ENCODE data around the gene C19orf81. TPM values are rescaled to one million over a fixed set of nuclear protein-coding genes. Genes with fewer than 3 reads are reported as not detected.

C19orf81 gene
- polyA plus RNA-seq, 3 donors = not detected

GRCh38 chr19:50679177-50680125 lies 30.2 kb downstream of the C19orf81 start:
- peaks cover 11% of the 10 kb centered on the region for H3K4me1 Mint-ChIP-seq
- no peak overlapping the region for H3K9ac ChIP-seq (ENCODE audit: insufficient read depth, low read length, poor library complexity, severe bottlenecking)
- intact Hi-C loops (cut with micrococcal nuclease) = no loop called here
- 14% methylated on average over 22 of the region's 23 CpGs for WGBS (ENCODE audit: insufficient coverage)
- H3K27ac Mint-ChIP-seq = peak overlapping the region in 4 of 7 donors; percentile 15 to 50 (median 40)
- H3K27ac ChIP-seq (ENCODE audit: low read depth in 1 of 2, low read length in 2 of 2) = no peak overlapping the region
- H4K20me1 ChIP-seq (ENCODE audit: insufficient read depth, low read length) = no peaks in the 10 kb centered on the region
- TF ChIP-seq, protein P1, sequence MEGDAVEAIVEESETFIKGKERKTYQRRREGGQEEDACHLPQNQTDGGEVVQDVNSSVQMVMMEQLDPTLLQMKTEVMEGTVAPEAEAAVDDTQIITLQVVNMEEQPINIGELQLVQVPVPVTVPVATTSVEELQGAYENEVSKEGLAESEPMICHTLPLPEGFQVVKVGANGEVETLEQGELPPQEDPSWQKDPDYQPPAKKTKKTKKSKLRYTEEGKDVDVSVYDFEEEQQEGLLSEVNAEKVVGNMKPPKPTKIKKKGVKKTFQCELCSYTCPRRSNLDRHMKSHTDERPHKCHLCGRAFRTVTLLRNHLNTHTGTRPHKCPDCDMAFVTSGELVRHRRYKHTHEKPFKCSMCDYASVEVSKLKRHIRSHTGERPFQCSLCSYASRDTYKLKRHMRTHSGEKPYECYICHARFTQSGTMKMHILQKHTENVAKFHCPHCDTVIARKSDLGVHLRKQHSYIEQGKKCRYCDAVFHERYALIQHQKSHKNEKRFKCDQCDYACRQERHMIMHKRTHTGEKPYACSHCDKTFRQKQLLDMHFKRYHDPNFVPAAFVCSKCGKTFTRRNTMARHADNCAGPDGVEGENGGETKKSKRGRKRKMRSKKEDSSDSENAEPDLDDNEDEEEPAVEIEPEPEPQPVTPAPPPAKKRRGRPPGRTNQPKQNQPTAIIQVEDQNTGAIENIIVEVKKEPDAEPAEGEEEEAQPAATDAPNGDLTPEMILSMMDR (IDR thresholded peaks at IDR 0.05) = no peak
- H3K4me1 ChIP-seq (ENCODE audit: control insufficient read depth in 1 of 2, insufficient read depth in 2 of 2, low read length in 2 of 2) = peaks cover 3 to 7% of the 10 kb centered on the region in 2 donors
- H3K4me3 ChIP-seq (replicated peaks in 1 of 3; ENCODE audit: low read depth in 2 of 3, low read length in 3 of 3) = no peak overlapping the region
- no peak overlapping the region for H3K4me2 ChIP-seq (replicated peaks; ENCODE audit: extremely low read depth, low read length, poor library complexity, severe bottlenecking)
- peak; percentile 76 to 88 (median 77) for DNase-seq
- H3K9me3 ChIP-seq (replicated peaks in 1 of 2; ENCODE audit: control insufficient read depth in 1 of 2, insufficient read depth in 1 of 2, low read length in 2 of 2) = peaks cover 0 to 3% of the 10 kb centered on the region in 2 donors
- H3K4me3 Mint-ChIP-seq = peak overlapping the region in 1 of 2 donors; percentile 40
- peaks cover 34 to 38% (median 36%) of the 10 kb centered on the region in 3 donors for H3K27me3 Mint-ChIP-seq (ENCODE audit: low read depth in 3 of 3)
- no peak overlapping the region for H2AFZ ChIP-seq (ENCODE audit: insufficient read depth, low read depth, low read length, poor library complexity, severe bottlenecking)
- H3K27me3 ChIP-seq (ENCODE audit: control insufficient read depth in 2 of 2, insufficient read depth in 2 of 2, low read length in 2 of 2) = peaks cover 0 to 9% of the 10 kb centered on the region in 2 donors
- peaks cover 0 to 2% of the 10 kb centered on the region in 2 donors for H3K36me3 Mint-ChIP-seq
- no peaks in the 10 kb centered on the region for H3K36me3 ChIP-seq (replicated peaks in 1 of 2; ENCODE audit: control insufficient read depth in 1 of 2, insufficient read depth in 2 of 2, low read length in 2 of 2)
- peaks cover 6 to 21% (median 9%) of the 10 kb centered on the region in 7 donors for H3K9me3 Mint-ChIP-seq
- H3K79me2 ChIP-seq (ENCODE audit: insufficient read depth, low read length) = no peaks in the 10 kb centered on the region

DNA sequence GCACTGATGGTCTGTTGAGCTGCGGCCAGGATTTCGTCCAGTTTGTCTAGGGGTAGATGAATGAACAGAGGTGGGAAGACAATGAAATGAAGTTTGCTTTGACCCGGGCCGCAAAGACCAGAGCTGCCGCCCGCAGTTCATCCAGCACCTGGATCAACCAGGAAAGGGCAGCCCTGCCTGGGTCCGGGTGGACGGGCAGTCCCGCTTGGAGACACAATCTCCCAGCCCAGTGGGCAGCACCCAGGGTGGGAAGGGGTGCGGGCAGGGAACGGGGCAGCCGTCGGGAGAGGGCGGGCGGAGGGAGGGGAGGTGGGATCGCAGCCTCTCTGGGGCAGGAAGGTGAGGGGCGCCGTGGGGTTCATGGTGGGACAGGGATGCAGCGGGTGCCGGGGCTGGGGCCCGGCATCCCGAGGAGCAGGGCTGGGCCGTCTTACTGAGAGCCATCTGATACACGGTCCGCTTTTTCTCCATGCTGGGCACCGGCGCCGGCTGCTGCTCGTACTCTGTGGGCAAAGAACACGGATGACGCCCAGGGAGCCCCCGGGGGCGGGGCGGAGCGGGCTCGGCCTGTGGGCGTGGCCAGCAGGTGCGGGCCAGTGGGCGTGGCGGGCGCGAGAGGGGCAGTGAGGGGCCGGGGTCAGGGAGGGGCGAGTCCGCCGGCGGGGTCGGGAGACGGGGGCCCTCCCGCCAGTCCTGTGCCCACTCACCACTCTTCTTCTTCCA lies 37.2 kb downstream of the C19orf81 start:
- Histone ChIP-seq H3K36me3 (replicated peaks in 1 of 2; ENCODE audit: control insufficient read depth in 1 of 2, insufficient read depth in 2 of 2, low read length in 2 of 2) (no peaks in the 10 kb centered on the region), H3K4me2 (replicated peaks; ENCODE audit: extremely low read depth, low read length, poor library complexity, severe bottlenecking) (no peak overlapping the region), H3K9me3 (replicated peaks in 1 of 2; ENCODE audit: control insufficient read depth in 1 of 2, insufficient read depth in 1 of 2, low read length in 2 of 2) (no peaks in the 10 kb centered on the region), H3K4me3 (replicated peaks in 1 of 3; ENCODE audit: low read depth in 2 of 3, low read length in 3 of 3) (no peak overlapping the region), H3K9ac (ENCODE audit: insufficient read depth, low read length, poor library complexity, severe bottlenecking) (no peak overlapping the region), H3K4me1 (ENCODE audit: control insufficient read depth in 1 of 2, insufficient read depth in 2 of 2, low read length in 2 of 2) (no peaks in the 10 kb centered on the region), H4K20me1 (ENCODE audit: insufficient read depth, low read length) (no peaks in the 10 kb centered on the region), H3K27me3 (ENCODE audit: control insufficient read depth in 2 of 2, insufficient read depth in 2 of 2, low read length in 2 of 2) (peaks cover 2 to 18% of the 10 kb centered on the region in 2 donors), H2AFZ (ENCODE audit: insufficient read depth, low read depth, low read length, poor library complexity, severe bottlenecking) (no peak overlapping the region), H3K79me2 (ENCODE audit: insufficient read depth, low read length) (no peaks in the 10 kb centered on the region), H3K27ac (ENCODE audit: low read depth in 1 of 2, low read length in 2 of 2) (no peak overlapping the region)
- H3K27ac Mint-ChIP-seq = no peak overlapping the region
- H3K36me3 Mint-ChIP-seq = no peaks in the 10 kb centered on the region
- no peak for DNase-seq
- peak overlapping the region in 1 of 2 donors; percentile 57 for H3K4me3 Mint-ChIP-seq
- H3K9me3 Mint-ChIP-seq = peaks cover 0 to 2% (median 0%) of the 10 kb centered on the region in 7 donors
- intact Hi-C loops (cut with micrococcal nuclease) = no loop called here
- TF ChIP-seq, protein P1 (IDR thresholded peaks at IDR 0.05) = no peak
- H3K27me3 Mint-ChIP-seq (ENCODE audit: low read depth in 3 of 3) = peaks cover 29 to 53% (median 48%) of the 10 kb centered on the region in 3 donors
- H3K4me1 Mint-ChIP-seq = no peaks in the 10 kb centered on the region
- 21% methylated on average over 29 of the region's 50 CpGs for WGBS (ENCODE audit: insufficient coverage)

Measured in CD14-positive monocyte (primary cell).